ENCODE results near the gene CD200R1. TPM values are rescaled to one million over a fixed set of nuclear protein-coding genes. Genes with fewer than 3 reads are reported as not detected.

Gene CD200R1
- total and polyA plus RNA-seq, 2 experiments from 2014 or later: not detected

DNA sequence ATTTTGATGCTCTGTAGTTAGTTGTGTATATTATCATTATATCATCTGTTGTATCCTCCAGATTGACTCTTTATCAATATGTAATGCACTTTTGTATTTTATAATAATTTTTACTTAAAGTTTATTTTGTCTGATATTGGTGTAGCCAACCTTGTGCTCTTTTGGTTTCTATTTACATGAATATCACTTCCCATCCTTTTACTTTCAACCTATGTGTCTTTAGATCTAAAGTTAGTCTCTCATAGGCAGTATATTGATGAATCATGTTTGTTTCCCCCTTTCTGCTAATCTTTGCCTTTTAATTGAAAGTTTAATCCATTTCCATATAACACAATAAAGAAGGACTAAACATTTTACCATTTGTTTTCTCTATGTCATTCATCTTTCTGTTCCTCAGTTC, 100.2 kb downstream of the CD200R1 start:
- no peak for DNase-seq
- Histone ChIP-seq H3K9ac (no peak overlapping the region), H3K9me3 (ENCODE audit: low read depth) (no peaks in the 10 kb centered on the region), H3K79me2 (ENCODE audit: insufficient read depth) (no peaks in the 10 kb centered on the region), H3K27ac (no peak overlapping the region), H3K36me3 (ENCODE audit: low read depth) (no peaks in the 10 kb centered on the region), H3K4me3 (no peak overlapping the region), H3K4me1 (ENCODE audit: insufficient read depth) (no peaks in the 10 kb centered on the region), H3K27me3 (replicated peaks; ENCODE audit: insufficient read depth) (no peaks in the 10 kb centered on the region), H3K9me2 (ENCODE audit: insufficient read depth) (no peaks in the 10 kb centered on the region), H3F3A (ENCODE audit: insufficient read depth) (no peaks in the 10 kb centered on the region), H4K20me1 (ENCODE audit: insufficient read depth) (no peaks in the 10 kb centered on the region), H3K4me2 (ENCODE audit: unreplicated experiment) (no peak overlapping the region), H2AFZ (no peak overlapping the region)
- in situ Hi-C loops (cut with MboI): no loop called here
- no peak for TF ChIP-seq EZH2 (IDR thresholded peaks at IDR 0.05; ENCODE audit: insufficient read depth, poor library complexity, severe bottlenecking)
- no peak for TF ChIP-seq EZH2phosphoT487 (IDR thresholded peaks at IDR 0.05; ENCODE audit: insufficient read depth, low read depth)

DNA sequence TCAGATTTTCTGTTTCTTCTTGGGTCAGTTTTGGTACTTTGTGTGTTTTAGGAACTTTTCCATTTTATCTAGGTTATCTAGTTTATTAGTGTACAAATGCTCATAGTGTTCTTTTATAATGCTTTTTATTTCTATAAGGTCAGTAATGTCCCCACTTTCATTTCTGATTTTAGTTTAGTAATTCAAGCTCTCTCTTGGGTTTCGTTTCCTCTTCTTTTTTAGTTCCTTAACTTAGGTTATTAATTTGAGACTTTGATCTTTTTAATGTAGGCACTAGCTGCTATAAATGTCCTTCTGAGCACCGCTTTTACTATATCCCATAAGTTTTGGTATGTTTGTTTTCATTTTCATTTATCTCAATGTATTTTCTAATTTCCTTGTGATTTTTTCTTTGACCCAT, 101.3 kb downstream of the CD200R1 start:
- Histone ChIP-seq H3K9me2 (ENCODE audit: insufficient read depth) (no peaks in the 10 kb centered on the region), H3K4me3 (no peak overlapping the region), H3K9me3 (ENCODE audit: low read depth) (no peaks in the 10 kb centered on the region), H3K79me2 (ENCODE audit: insufficient read depth) (no peaks in the 10 kb centered on the region), H3K27ac (no peak overlapping the region), H2AFZ (no peak overlapping the region), H3K4me2 (ENCODE audit: unreplicated experiment) (no peak overlapping the region), H3K27me3 (replicated peaks; ENCODE audit: insufficient read depth) (no peaks in the 10 kb centered on the region), H4K20me1 (ENCODE audit: insufficient read depth) (no peaks in the 10 kb centered on the region), H3K9ac (no peak overlapping the region), H3K36me3 (ENCODE audit: low read depth) (no peaks in the 10 kb centered on the region), H3K4me1 (ENCODE audit: insufficient read depth) (no peaks in the 10 kb centered on the region), H3F3A (ENCODE audit: insufficient read depth) (no peaks in the 10 kb centered on the region)
- no peak for DNase-seq
- TF ChIP-seq EZH2phosphoT487 (IDR thresholded peaks at IDR 0.05; ENCODE audit: insufficient read depth, low read depth) (no peak), EZH2 (IDR thresholded peaks at IDR 0.05; ENCODE audit: insufficient read depth, poor library complexity, severe bottlenecking) (no peak)
- in situ Hi-C loops (cut with MboI): no loop called here
- 34 to 38% methylated on average over 2 of the region's 2 CpGs for WGBS, 2 experiments (ENCODE audit: low coverage in 1 of 2, low lambda C conversion rate in 2 of 2, missing lambda C conversion rate in 2 of 2)

DNA sequence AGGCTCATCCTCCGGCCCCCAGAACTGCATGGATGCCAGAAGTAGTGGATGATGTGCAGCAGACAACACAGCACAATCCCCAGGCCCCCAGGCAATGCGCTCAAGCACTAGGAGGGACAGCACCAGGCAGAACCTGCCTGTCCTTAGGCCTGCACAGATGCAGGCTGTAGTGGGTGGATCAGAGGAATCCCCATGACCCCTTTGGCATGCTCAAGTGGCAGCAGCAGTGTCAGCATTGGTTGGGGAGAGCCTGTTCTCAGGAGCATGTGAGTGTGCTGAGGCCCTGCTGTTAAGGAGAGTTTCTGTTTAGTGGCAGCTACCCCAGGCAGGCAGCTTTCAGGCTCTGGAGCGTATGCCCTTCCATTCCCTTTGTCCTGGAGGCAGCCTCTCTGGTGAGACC, 103.2 kb downstream of the CD200R1 start:
- H3K27me3 ChIP-seq (replicated peaks; ENCODE audit: insufficient read depth): no peaks in the 10 kb centered on the region
- no peak for TF ChIP-seq EZH2 (IDR thresholded peaks at IDR 0.05; ENCODE audit: insufficient read depth, poor library complexity, severe bottlenecking)
- TF ChIP-seq EZH2phosphoT487 (IDR thresholded peaks at IDR 0.05; ENCODE audit: insufficient read depth, low read depth): no peak
- H3K4me1 ChIP-seq (ENCODE audit: insufficient read depth): no peaks in the 10 kb centered on the region
- no peak overlapping the region for H3K4me3 ChIP-seq
- no peaks in the 10 kb centered on the region for H3K79me2 ChIP-seq (ENCODE audit: insufficient read depth)
- H3K9ac ChIP-seq: no peak overlapping the region
- in situ Hi-C loops (cut with MboI): no loop called here
- H2AFZ ChIP-seq: no peak overlapping the region
- no peaks in the 10 kb centered on the region for H4K20me1 ChIP-seq (ENCODE audit: insufficient read depth)
- H3F3A ChIP-seq (ENCODE audit: insufficient read depth): no peaks in the 10 kb centered on the region
- no peaks in the 10 kb centered on the region for H3K9me2 ChIP-seq (ENCODE audit: insufficient read depth)
- H3K36me3 ChIP-seq (ENCODE audit: low read depth): no peaks in the 10 kb centered on the region
- WGBS, 2 experiments (ENCODE audit: low coverage in 1 of 2, low lambda C conversion rate in 2 of 2, missing lambda C conversion rate in 2 of 2): 39 to 50% methylated on average over 3 of the region's 3 CpGs
- H3K4me2 ChIP-seq (ENCODE audit: unreplicated experiment): no peak overlapping the region
- no peak overlapping the region for H3K27ac ChIP-seq
- no peak for DNase-seq
- H3K9me3 ChIP-seq (ENCODE audit: low read depth): no peaks in the 10 kb centered on the region

Other genes with a start within 250 kb of the CD200R1 start
- gene CD200R1L, start 128.2 kb downstream of the CD200R1 start, total RNA-seq (2014; rRNA removed; shearing (Covaris generic)): not detected in 2 replicates
- not detected in 2 replicates for gene CD200R1L, start 128.2 kb downstream of the CD200R1 start, polyA plus RNA-seq (2016; fragmentation: Nextera tagmentation; extraction: Ambion mirVana)
- gene GTPBP8, start 15.9 kb upstream of the CD200R1 start, total RNA-seq (2014; rRNA removed; shearing (Covaris generic)): 20.1 and 34.3 TPM in 2 replicates
- gene GTPBP8, start 15.9 kb upstream of the CD200R1 start, polyA plus RNA-seq (2016; fragmentation: Nextera tagmentation; extraction: Ambion mirVana): 20.3 and 22.3 TPM in 2 replicates
- 16.8 and 18.4 TPM in 2 replicates for gene BOC, start 236.5 kb upstream of the CD200R1 start, total RNA-seq (2014; rRNA removed; shearing (Covaris generic))
- 20.8 and 21.6 TPM in 2 replicates for gene BOC, start 236.5 kb upstream of the CD200R1 start, polyA plus RNA-seq (2016; fragmentation: Nextera tagmentation; extraction: Ambion mirVana)

All from GM23248 (cell line).